ENCODE results near the gene TRMT13. TPM values are rescaled to one million over a fixed set of nuclear protein-coding genes. Genes with fewer than 3 reads are reported as not detected.

The TRMT13 gene
- 14.4 TPM for total RNA-seq
- long read RNA-seq, partial matches to known transcripts: 5 of 14 reads
- long read RNA-seq, other reads (novel, unspliced or antisense): 8 of 14 reads

- peak; percentile 97 for DNase-seq (ENCODE audit: low spot score)
Observed at GRCh38 chr1:100132566-100133477, at the start of gene TRMT13, which contains the start of gene SASS6. TRMT13 (plus strand) TSS chr1:100133163; CDS start chr1:100133169, 6 bp downstream. SASS6 (minus strand) TSS chr1:100132930; CDS start chr1:100132814, 116 bp downstream.

DNA sequence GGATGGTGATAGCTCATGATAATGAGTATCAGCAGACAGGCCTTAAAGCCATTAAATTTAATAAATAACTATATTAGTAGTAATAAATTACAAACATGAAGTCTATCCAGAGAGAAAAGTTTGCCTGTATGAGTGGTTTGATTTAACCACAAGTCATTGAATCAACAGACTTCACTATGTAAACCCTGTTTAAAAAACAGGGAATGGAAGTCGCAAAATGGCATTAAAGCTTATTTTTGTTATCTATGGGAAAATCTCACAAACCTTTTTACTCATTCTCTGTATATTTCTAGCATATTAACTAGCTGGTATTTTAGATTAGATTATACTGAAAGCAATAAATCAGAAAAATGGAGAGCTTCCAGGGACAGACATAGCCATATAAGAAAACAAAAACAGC is 45.6 kb upstream of the TRMT13 start:
- DNase-seq (ENCODE audit: low spot score): no peak

DNA sequence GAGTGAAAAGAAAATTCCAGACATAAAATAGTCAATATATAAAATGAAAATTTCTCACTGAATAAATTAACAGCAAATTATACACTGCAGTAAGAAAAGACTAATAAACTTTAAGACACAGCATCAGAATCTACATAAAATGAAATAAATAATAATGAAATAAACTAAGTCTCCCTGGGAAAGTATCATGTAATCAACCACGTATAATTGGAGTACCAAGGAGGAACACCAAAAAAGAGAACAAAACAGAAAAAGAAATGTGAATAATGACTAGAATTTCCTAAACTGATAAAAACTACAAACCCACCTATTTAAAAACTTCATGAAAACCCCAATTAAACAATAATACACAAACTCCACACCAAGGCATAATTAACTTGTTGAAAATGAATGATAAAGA is 43.9 kb upstream of the TRMT13 start:
- DNase-seq (ENCODE audit: low spot score): no peak

- DNase-seq (ENCODE audit: low spot score): no peak
Observed at GRCh38 chr1:100090471-100090870, 42.5 kb upstream of the TRMT13 start.

GRCh38 chr1:100100202-100100601 is 32.8 kb upstream of the TRMT13 start:
- no peak for DNase-seq (ENCODE audit: low spot score)

- no peak for DNase-seq (ENCODE audit: low spot score)
Observed at GRCh38 chr1:100101564-100101963, 31.4 kb upstream of the TRMT13 start.

- DNase-seq (ENCODE audit: low spot score): no peak
Observed at GRCh38 chr1:100107696-100108095, 25.3 kb upstream of the TRMT13 start.

DNA sequence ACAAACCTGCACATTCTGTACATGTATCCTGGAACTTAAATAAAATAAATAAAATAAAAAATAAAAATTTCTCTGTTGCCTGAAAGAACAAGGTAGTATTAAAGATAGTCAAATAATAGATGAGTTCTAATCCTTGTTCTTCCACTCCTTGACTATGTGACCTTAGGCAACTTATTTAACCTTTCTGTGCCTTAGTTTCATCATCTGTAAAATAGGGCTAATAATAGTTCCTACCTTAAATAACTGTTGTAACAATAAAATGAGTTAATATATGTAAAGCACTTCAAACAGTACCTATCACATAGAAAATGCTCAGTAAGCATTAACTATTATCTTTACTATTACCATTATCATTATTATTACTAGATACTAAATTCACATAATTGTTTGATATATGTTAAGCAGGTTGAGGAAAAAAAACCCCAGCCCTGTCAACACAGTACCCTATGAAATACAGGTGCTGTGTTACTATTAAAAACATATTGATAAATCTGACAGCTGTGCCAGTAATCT is 23.4 kb upstream of the TRMT13 start:
- DNase-seq (ENCODE audit: low spot score): no peak

DNA sequence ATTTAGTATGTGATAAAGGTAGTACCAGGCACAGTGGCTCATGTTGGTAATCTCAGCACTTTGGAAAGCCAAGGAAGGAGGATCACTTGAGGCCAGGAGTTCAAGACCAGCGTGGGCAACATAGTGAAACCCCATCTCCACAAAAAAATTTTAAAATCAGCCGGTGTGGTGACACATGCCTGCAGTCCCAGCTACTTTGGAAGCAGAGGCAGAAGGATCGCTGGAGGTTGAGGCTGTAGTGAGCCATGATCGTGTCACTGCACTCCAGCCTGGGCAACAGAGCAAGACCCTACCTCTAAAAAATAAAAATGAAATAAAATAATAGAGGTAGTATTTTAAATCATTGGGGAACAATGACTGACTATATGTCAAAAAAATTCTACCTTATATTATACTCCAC is 17.4 kb upstream of the TRMT13 start:
- DNase-seq (ENCODE audit: low spot score): no peak

- no peak for DNase-seq (ENCODE audit: low spot score)
Observed at GRCh38 chr1:100122177-100122576, 10.8 kb upstream of the TRMT13 start.

GRCh38 chr1:100127226-100127625 is 5.7 kb upstream of the TRMT13 start:
- no peak for DNase-seq (ENCODE audit: low spot score)

DNA sequence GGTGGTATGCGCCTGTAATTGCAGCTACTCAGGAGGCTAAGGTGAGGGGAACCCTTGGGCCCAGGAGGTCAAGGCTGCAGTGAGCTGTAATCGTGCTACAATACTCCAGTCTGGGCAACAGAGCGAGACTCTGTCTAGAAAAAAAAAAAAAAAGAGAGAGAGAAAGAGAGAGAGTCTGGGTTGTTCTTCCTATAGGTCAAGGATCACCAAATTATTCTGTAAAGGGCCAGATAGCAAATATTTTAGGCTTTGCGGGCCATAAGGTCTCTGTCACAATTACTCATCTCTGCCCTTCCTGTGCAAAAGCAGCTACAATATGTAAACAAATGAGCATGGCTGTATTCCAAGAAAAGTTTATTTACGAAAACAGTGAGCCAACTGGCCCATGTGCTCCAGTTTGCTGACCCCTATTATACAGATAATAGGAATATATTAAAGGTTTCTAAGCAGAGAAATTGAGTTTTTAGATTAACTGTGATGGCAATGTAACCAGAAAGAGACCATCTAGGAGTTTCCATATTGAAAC is 2.3 kb upstream of the TRMT13 start:
- no peak for DNase-seq (ENCODE audit: low spot score)

DNA sequence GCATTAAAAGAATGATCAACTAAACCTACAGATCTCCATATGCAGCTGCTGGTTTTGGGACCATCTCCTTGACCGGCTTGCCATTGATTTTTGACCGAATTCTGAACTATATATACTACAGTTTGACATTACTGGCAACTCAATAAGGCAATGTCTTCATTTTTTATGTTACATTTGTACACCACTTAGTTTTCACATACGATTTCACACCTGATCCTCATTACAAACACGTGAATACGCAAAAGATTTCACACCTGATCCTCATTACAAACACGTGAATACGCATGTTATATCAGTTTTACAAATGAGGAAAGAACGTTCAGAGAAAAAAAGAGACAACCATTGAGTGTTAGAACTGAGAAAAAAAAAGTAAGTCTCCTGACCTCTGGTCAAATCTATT is 1.3 kb upstream of the TRMT13 start:
- no peak for DNase-seq (ENCODE audit: low spot score)

GRCh38 chr1:100134872-100135271 is 1.9 kb downstream of the TRMT13 start:
- DNase-seq (ENCODE audit: low spot score): no peak

DNA sequence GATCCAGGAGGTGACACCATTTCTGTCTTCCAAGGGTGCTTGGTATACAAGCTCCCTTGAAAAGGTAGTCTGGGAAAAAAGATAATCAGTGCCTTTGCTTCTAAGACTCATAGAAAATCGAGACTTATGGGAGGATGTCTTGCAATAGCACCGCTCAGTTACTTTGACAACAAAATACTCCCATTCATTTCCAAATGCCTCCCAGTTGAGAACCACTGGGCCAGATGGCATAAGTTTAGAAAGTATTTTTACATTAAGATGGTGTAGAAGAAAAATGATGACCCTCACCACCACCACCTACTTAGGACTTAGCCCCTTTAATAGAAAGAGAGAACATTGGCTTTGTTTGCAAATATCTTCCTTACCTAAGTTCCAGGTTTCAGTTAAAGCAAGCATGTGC is 4.6 kb downstream of the TRMT13 start:
- no peak for DNase-seq (ENCODE audit: low spot score)

- DNase-seq (ENCODE audit: low spot score): no peak
Observed at GRCh38 chr1:100141192-100141591, 8.2 kb downstream of the TRMT13 start.

DNA sequence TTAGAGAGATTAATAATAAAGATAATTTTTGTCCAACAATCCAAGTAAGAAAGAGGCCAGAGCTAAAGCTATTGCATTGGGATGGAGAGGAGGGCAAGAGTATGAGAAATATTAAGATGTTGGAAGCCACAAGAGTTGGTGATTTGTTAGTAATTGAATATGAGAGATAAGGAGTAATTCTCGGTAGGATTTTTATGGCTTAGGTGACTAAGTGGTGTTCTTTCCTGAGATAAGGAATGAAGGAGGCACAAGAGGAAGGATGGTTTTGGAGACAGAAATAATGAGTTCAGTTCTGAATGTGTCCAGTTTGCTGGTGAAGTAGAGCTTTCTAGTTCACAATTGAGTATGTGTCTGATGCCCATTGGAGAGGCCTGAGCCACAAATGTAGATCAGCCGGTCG is 9.4 kb downstream of the TRMT13 start:
- DNase-seq (ENCODE audit: low spot score): no peak

DNA sequence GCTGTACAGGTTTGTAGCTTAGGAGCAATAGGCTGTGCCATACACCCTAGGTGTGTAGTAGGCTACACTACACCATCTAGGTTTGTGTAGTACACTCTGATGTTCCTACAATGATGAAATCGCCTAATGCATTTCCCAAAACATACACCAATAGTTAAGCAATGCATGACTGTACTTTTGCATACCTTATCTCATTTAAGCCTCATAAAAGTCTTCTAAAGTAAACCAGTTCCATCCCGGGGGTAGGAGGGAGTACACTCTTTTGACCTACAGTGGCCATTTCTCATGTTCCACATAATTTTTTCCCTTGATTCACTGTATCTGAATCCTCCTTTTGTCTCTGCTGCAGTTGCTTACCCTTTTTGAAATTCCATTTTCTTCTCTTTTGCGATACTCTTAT is 12.2 kb downstream of the TRMT13 start:
- DNase-seq (ENCODE audit: low spot score): no peak

DNA sequence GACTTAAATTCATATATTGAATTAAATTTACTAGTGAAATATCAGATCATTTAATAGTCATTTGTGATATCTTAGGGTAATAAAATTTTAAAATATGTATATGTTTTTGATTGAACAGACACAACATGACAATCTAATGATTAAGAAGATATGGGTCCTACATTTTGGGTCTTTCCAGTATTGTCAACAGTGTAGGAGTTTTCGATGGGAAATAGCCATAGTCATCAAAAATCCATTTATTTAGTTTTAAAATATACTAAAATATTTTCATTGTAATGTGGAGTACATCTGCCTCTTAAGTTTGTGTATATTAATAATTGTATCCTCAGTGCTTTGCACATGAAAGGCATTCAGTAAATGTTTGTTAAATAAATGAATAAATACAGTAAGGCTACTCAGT is 14.0 kb downstream of the TRMT13 start:
- DNase-seq (ENCODE audit: low spot score): no peak

DNA sequence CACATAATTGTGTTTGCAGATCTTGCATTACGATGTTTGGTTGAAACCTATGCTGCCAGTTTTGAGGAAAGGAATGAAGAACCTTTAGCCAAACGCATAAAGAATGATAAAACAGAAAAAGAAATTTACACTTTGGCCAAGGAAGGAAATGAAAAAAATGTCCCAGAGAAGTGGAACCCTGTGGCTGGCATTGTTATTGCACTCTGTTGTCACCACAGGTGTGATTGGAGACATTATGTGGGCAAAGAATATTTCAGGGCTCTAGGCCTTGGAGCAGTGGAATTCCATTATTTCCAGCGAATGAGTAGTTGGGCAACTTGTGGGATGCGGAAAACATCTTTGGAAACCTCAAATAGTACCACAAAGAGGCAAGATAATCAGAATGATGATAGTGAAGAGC is 14.9 kb downstream of the TRMT13 start:
- no peak for DNase-seq (ENCODE audit: low spot score)

- no peak for DNase-seq (ENCODE audit: low spot score)
Observed at GRCh38 chr1:100151679-100152078, 18.7 kb downstream of the TRMT13 start.

GRCh38 chr1:100152271-100152670 is 19.3 kb downstream of the TRMT13 start:
- DNase-seq (ENCODE audit: low spot score): no peak
